ENCODE data around the gene CASS4. TPM values are rescaled to one million over a fixed set of nuclear protein-coding genes. Genes with fewer than 3 reads are reported as not detected.

The CASS4 gene
- total and polyA plus RNA-seq, 9 of the 15 experiments (the other 6 are each of a cell fraction or from before 2014, with no cell fraction given), result 8.1 to 53.8 (median 26.7) TPM

DNA sequence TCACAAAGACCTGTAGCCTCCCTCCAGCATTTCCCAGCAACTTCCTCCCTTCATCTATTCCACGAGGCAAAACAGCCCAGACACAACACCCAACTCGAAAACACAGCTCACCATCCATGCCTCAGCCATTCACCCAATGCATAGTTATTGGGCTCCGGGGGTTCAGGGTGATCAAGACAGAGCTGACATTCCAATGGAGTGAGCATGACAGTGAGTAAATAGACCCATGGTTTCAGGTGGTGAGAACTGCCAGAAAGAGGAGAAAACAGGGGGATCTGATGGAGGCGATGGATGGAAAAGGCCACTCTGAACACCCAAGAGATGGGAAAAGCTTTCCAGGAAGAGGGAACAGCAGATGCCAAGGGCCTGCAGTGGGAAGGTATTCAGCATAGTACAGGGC lies 5.9 kb downstream of the CASS4 start (continued):
- TF ChIP-seq HBP1 (CRISPR knock-in tag; IDR thresholded peaks at IDR 0.05) (no peak), ZNF175 (CRISPR knock-in tag; IDR thresholded peaks at IDR 0.05; ENCODE audit: low read depth) (no peak), ZFPM2 (CRISPR knock-in tag; IDR thresholded peaks at IDR 0.05) (no peak), ZNF507 (tag; conservative IDR thresholded peaks at IDR 0.05) (no peak), ESRRA (IDR thresholded peaks at IDR 0.05; ENCODE audit: borderline replicate concordance, low read depth) (0 out of 2 replicates have a peak, but pooled peaks have one; percentile 2), ZKSCAN8 (CRISPR knock-in tag; IDR thresholded peaks at IDR 0.05) (no peak), ETV5 (CRISPR knock-in tag; IDR thresholded peaks at IDR 0.05; ENCODE audit: low read depth) (no peak), ZNF140 (CRISPR knock-in tag; IDR thresholded peaks at IDR 0.05) (no peak), KDM1A (IDR thresholded peaks at IDR 0.05) (no peak), ZBTB49 (CRISPR knock-in tag; IDR thresholded peaks at IDR 0.05; ENCODE audit: borderline replicate concordance) (no peak), SIX5 (IDR thresholded peaks at IDR 0.05; ENCODE audit: borderline replicate concordance in 1 of 2, insufficient read depth in 1 of 2, low read depth in 1 of 2, low read length in 2 of 2) (no peak)
